ENCODE results near the gene CHD6. TPM values are rescaled to one million over a fixed set of nuclear protein-coding genes. Genes with fewer than 3 reads are reported as not detected.
A peak's percentile ranks its signal among the peaks of the same experiment; 100 is the strongest.

Gene CHD6
- total RNA-seq, 4 donors from 2014 or later: 24.7 to 89.7 (median 36.6) TPM

GRCh38 chr20:41427833-41428232 is 190.3 kb downstream of the CHD6 start:
- no peaks in the 10 kb centered on the region for H3K9me3 ChIP-seq
- no peak overlapping the region for H3K4me3 ChIP-seq
- DNase-seq (ENCODE audit: low spot score in 2 of 2): no peak
- H3K27ac ChIP-seq: no peak overlapping the region
- H3K36me3 ChIP-seq: peaks cover 58% of the 10 kb centered on the region
- WGBS: 100% methylated on average over 1 of the region's 1 CpG
- TF ChIP-seq EP300 (IDR thresholded peaks at IDR 0.05): no peak
- no peak for TF ChIP-seq POLR2A (IDR thresholded peaks at IDR 0.05)
- TF ChIP-seq POLR2AphosphoS5 (IDR thresholded peaks at IDR 0.05): no peak
- TF ChIP-seq CTCF (IDR thresholded peaks at IDR 0.05): no peak
- H3K27me3 ChIP-seq: no peaks in the 10 kb centered on the region
- H3K4me1 ChIP-seq: peaks cover 2% of the 10 kb centered on the region

DNA sequence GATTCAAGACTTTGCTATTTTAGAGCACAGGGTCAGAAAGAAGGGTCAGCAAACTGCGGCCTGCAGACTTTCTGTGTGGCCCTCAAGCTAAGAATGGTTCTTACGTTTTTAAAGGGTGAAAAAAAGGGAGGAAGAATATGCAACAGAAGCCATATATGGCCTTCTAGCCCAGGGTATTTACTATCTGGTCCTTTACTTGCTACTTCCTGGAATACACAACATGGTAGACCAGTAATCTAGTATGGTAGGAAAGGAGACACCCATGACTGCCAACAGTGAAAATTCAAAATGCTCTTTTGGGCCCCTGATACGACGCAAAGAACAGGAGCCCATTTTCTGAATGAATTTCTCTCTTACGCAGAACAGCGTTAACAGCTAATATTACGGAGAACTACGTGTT is 191.2 kb downstream of the CHD6 start:
- Histone ChIP-seq H3K36me3 (peaks cover 61% of the 10 kb centered on the region), H3K27ac (no peak overlapping the region), H3K4me1 (peaks cover 2% of the 10 kb centered on the region), H3K4me3 (no peak overlapping the region), H3K27me3 (no peaks in the 10 kb centered on the region), H3K9me3 (no peaks in the 10 kb centered on the region)
- no peak for DNase-seq (ENCODE audit: low spot score in 2 of 2)
- no peak for TF ChIP-seq EP300 (IDR thresholded peaks at IDR 0.05)
- TF ChIP-seq CTCF (IDR thresholded peaks at IDR 0.05): no peak
- TF ChIP-seq POLR2A (IDR thresholded peaks at IDR 0.05): no peak
- no peak for TF ChIP-seq POLR2AphosphoS5 (IDR thresholded peaks at IDR 0.05)
- 93% methylated on average over 8 of the region's 8 CpGs for WGBS

- Histone ChIP-seq H3K36me3 (peaks cover 68% of the 10 kb centered on the region), H3K9me3 (no peaks in the 10 kb centered on the region), H3K27ac (no peak overlapping the region), H3K4me1 (peaks cover 2% of the 10 kb centered on the region), H3K4me3 (no peak overlapping the region), H3K27me3 (no peaks in the 10 kb centered on the region)
- no peak for DNase-seq (ENCODE audit: low spot score in 2 of 2)
- 86% methylated on average over 11 of the region's 11 CpGs for WGBS
- no peak for TF ChIP-seq POLR2A (IDR thresholded peaks at IDR 0.05)
- TF ChIP-seq EP300 (IDR thresholded peaks at IDR 0.05): no peak
- TF ChIP-seq POLR2AphosphoS5 (IDR thresholded peaks at IDR 0.05): no peak
- TF ChIP-seq CTCF (IDR thresholded peaks at IDR 0.05): no peak
Measured at GRCh38 chr20:41426086-41426830, 191.9 kb downstream of the CHD6 start.

GRCh38 chr20:41425180-41425884 is 192.8 kb downstream of the CHD6 start:
- H3K27ac ChIP-seq: peak overlapping the region; percentile 55
- DNase-seq (ENCODE audit: low spot score in 2 of 2): no peak
- H3K4me3 ChIP-seq: no peak overlapping the region
- WGBS: 69% methylated on average over 10 of the region's 10 CpGs
- no peaks in the 10 kb centered on the region for H3K9me3 ChIP-seq
- H3K27me3 ChIP-seq: no peaks in the 10 kb centered on the region
- H3K36me3 ChIP-seq: peaks cover 75% of the 10 kb centered on the region
- peaks cover 2% of the 10 kb centered on the region for H3K4me1 ChIP-seq
- TF ChIP-seq CTCF (IDR thresholded peaks at IDR 0.05): no peak
- TF ChIP-seq POLR2A (IDR thresholded peaks at IDR 0.05): no peak
- no peak for TF ChIP-seq EP300 (IDR thresholded peaks at IDR 0.05)
- no peak for TF ChIP-seq POLR2AphosphoS5 (IDR thresholded peaks at IDR 0.05)

DNA sequence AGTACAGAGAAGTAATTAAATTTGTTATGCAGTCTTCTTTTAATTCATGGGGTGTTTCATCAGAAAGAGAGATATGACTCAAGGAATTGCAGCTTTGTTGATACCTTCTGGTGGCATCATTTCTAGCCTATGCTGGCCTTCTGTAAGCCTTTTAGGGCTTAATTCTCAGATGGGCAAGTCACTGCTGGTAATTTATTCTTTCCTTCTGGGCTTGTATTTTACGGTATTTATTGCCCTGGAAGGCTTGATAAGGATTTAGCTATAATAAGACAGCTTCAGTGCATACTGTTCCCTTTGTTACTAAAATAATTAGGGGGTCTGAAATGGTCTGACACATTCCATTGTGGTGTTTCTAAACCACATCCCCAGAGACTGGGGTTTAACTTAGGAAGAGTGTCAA is 193.6 kb downstream of the CHD6 start:
- no peak overlapping the region for H3K4me3 ChIP-seq

More for the DNA sequence above, 193.6 kb downstream of the CHD6 start:
- Histone ChIP-seq H3K27me3 (no peaks in the 10 kb centered on the region), H3K36me3 (peaks cover 75% of the 10 kb centered on the region), H3K4me1 (peaks cover 2% of the 10 kb centered on the region), H3K27ac (peak overlapping the region; percentile 55), H3K9me3 (no peaks in the 10 kb centered on the region)
- TF ChIP-seq POLR2AphosphoS5 (IDR thresholded peaks at IDR 0.05): no peak
- TF ChIP-seq EP300 (IDR thresholded peaks at IDR 0.05): no peak
- no peak for TF ChIP-seq POLR2A (IDR thresholded peaks at IDR 0.05)
- TF ChIP-seq CTCF (IDR thresholded peaks at IDR 0.05): no peak
- 46% methylated on average over 1 of the region's 1 CpG for WGBS
- DNase-seq (ENCODE audit: low spot score in 2 of 2): no peak
